A549 (cell line): ENCODE results near the gene SLC6A7. TPM values are rescaled to one million over a fixed set of nuclear protein-coding genes. Genes with fewer than 3 reads are reported as not detected.

Source experiments
- ATAC-seq, 2 experiments: fragments of 200-7000 bp in 1 of 2; fragments of >200 bp in 1 of 2; cut with Nextera tagmentation in 1 of 2; cut with Tn5 transposase in 1 of 2; 3 replicates each; pipeline versions ENCODE4 v1.8.0 to v1.9.1; 2018 to 2020; ENCODE audit warnings: mild to moderate bottlenecking in 1 of 2, moderate library complexity in 1 of 2
- CTCF ChIA-PET: fragments of 300-600 bp; sonication (Branson Sonifier 250); formaldehyde crosslinking; extraction: SDS; loops from one replicate; lab custom pipeline; 2021; ENCODE audit warnings: antibody characterized with exemption, inconsistent platforms; lab: Yijun Ruan, JAX
- POLR2A ChIA-PET: fragments of 350-600 bp; formaldehyde crosslinking; extraction: SDS; loops from one replicate; lab custom pipeline; 2021; ENCODE audit warnings: antibody characterized with exemption, inconsistent platforms; lab: Yijun Ruan, JAX
- DNase-seq, 2 experiments: peaks; one replicate each; pipeline versions ENCODE4 v3.0.0 to v3.0.0-alpha.2; 2011 to 2016; ENCODE audit warnings: low read depth in 1 of 2, low spot score in 1 of 2
- FAIRE-seq: peaks from 2 replicates; lab custom pipeline; 2011; peaks lifted over from hg19 to GRCh38; lab: Jason Lieb, UNC
- H3K27ac ChIP-seq, 2 experiments: fragments of >200 bp; sonication (Bioruptor Twin); formaldehyde crosslinking; 3 replicates each; pipeline ENCODE4 v1.5.1; 2016 to 2017
- H3K4me1 ChIP-seq: fragments of >200 bp; sonication (Bioruptor Twin); formaldehyde crosslinking; 3 replicates; pipeline ENCODE4 v1.6.1; 2016
- H3K4me2 ChIP-seq: fragments of >200 bp; sonication (Bioruptor Twin); formaldehyde crosslinking; 3 replicates; pipeline ENCODE4 v1.6.1; 2016
- H3K4me3 ChIP-seq: fragments of >200 bp; sonication (Bioruptor Twin); formaldehyde crosslinking; 3 replicates; pipeline ENCODE4 v1.5.1; 2016
- H3K9me3 ChIP-seq: fragments of >200 bp; sonication (Bioruptor Twin); formaldehyde crosslinking; 3 replicates; pipeline ENCODE4 v1.6.1; 2016
- CHD2 ChIP-seq: fragments of 150-350 bp; IDR thresholded peaks from 2 replicates; pipeline ENCODE4 v1.6.1; 2014; ENCODE audit warnings: low read length; ENCODE audit not compliant: partially characterized antibody
- EP300 ChIP-seq, 2 experiments: fragments of >200 bp; sonication (Bioruptor Twin); formaldehyde crosslinking; IDR thresholded peaks; 2 replicates in 1 of 2; 3 replicates in 1 of 2; pipeline ENCODE4 v1.6.1; 2016 to 2017
- FOSL2 ChIP-seq, 2 experiments: fragments of 450-650 bp in 1 of 2; fragments of >200 bp in 1 of 2; sonication (Bioruptor Twin) in 1 of 2; formaldehyde crosslinking; IDR thresholded peaks; 2 replicates each; pipeline versions ENCODE4 v1.5.0 to v1.6.1; 2016 to 2020; ENCODE audit warnings: mild to moderate bottlenecking in 1 of 2, moderate library complexity in 1 of 2
- HDAC2 ChIP-seq: fragments of 200-600 bp; sonication (generic); IDR thresholded peaks from 2 replicates; pipeline ENCODE4 v1.6.1; 2016
- HEYL ChIP-seq: fragments of 250-450 bp; sonication (Bioruptor Pico); IDR thresholded peaks from 2 replicates; pipeline ENCODE4 v1.8.0; 2021; ENCODE audit warnings: mild to moderate bottlenecking, moderate library complexity
- HOXA7 ChIP-seq: fragments of 250-450 bp; sonication (Bioruptor Pico); IDR thresholded peaks from 2 replicates; pipeline ENCODE4 v1.5.0; 2020; ENCODE audit warnings: mild to moderate bottlenecking, moderate library complexity
- JUN ChIP-seq, 2 experiments: fragments of >200 bp; sonication (Bioruptor Twin); formaldehyde crosslinking; IDR thresholded peaks; 2 replicates in 1 of 2; 3 replicates in 1 of 2; pipeline ENCODE4 v1.6.1; 2016 to 2017
- MAX ChIP-seq: IDR thresholded peaks from 2 replicates; pipeline ENCODE4 v1.6.1; 2012
- POLR2AphosphoS2 ChIP-seq: conservative IDR thresholded peaks from 2 replicates; pipeline ENCODE4 v1.6.1; 2012; ENCODE audit warnings: low read length, improper control_type of control experiment, inconsistent platforms
- RAD21 ChIP-seq, 2 experiments: fragments of >200 bp in 1 of 2; sonication (Bioruptor Twin) in 1 of 2; formaldehyde crosslinking in 1 of 2; IDR thresholded peaks in 1 of 2; conservative IDR thresholded peaks in 1 of 2; 2 replicates in 1 of 2; 3 replicates in 1 of 2; pipeline ENCODE4 v1.6.1; 2012 to 2018; ENCODE audit warnings: inconsistent platforms in 1 of 2
- RCOR1 ChIP-seq: fragments of 150-350 bp; IDR thresholded peaks from 2 replicates; pipeline ENCODE4 v1.6.1; 2014; ENCODE audit warnings: antibody characterized with exemption, low read length, low read depth
- RFX5 ChIP-seq: fragments of 450-650 bp; IDR thresholded peaks from 2 replicates; pipeline ENCODE4 v1.7.1; 2014; ENCODE audit warnings: antibody characterized with exemption, mild to moderate bottlenecking, moderate library complexity
- SREBF2 ChIP-seq: fragments of 450-650 bp; IDR thresholded peaks from 2 replicates; pipeline ENCODE4 v1.6.1; 2014; ENCODE audit warnings: mild to moderate bottlenecking, moderate library complexity
- TP53 ChIP-seq: fragments of 250-450 bp; sonication (Bioruptor Pico); IDR thresholded peaks from 2 replicates; pipeline ENCODE4 v1.5.0; 2021; ENCODE audit warnings: mild to moderate bottlenecking, moderate library complexity
- ZFP36 ChIP-seq: fragments of 450-650 bp; IDR thresholded peaks from 2 replicates; pipeline ENCODE4 v1.6.1; 2014; ENCODE audit warnings: borderline replicate concordance; ENCODE audit not compliant: partially characterized antibody
- WGBS: methylation state at CpG from one replicate; pipeline ENCODE4 v1.1.6; 2017; ENCODE audit errors: missing lambda C conversion rate; 5-methylcytosine and 5-hydroxymethylcytosine counted together
- polyA plus RNA-seq, 4 experiments: library from polyadenylated mRNA; depleted of rRNA in 3 of 4; stranded (reverse); fragments of >200 nt; fragmentation: RNase III in 1 of 4; extraction: RNeasy Plus Mini Kit Qiagen cat#74134 plus additional on column Dnase treatment in 1 of 4; gene quantifications; 2 replicates in 3 of 4; 3 replicates in 1 of 4; pipeline ENCODE4 v1.2.3, GENCODE V29; 2011 to 2017
- TF ChIP-seq, protein P1 (sequence below): fragments of 250-450 bp; sonication (Bioruptor Pico); IDR thresholded peaks from 2 replicates; pipeline ENCODE4 v1.5.0; 2021; ENCODE audit warnings: mild to moderate bottlenecking, moderate library complexity, borderline replicate concordance
- TF ChIP-seq, protein P2 (sequence below): fragments of 200-600 bp; sonication (generic); IDR thresholded peaks from 2 replicates; pipeline ENCODE4 v1.6.1; 2016; ENCODE audit warnings: antibody characterized with exemption, mild to moderate bottlenecking, moderate library complexity

SLC6A7 gene
- polyA plus RNA-seq, 2 of the 4 experiments (the other 2 are of a cell fraction) = not detected

GRCh38 chr5:150223474-150223873 is 33.6 kb downstream of the SLC6A7 start:
- WGBS = 80% methylated on average over 7 of the region's 7 CpGs
- no peak for FAIRE-seq
- Histone ChIP-seq H3K9me3 (no peaks in the 10 kb centered on the region), H3K4me2 (no peak overlapping the region), H3K27ac (no peak overlapping the region)
- POLR2A ChIA-PET = no interaction called here
- no peak for ATAC-seq
- no peak for DNase-seq
- TF ChIP-seq RAD21 (conservative IDR thresholded peaks at IDR 0.05 in 1 of 2, IDR thresholded peaks at IDR 0.05 in 1 of 2) (no peak), RFX5 (no peak), HDAC2 (no peak), EP300 (IDR thresholded peaks at IDR 0.05) (no peak), ZFP36 (peak; percentile 20), HEYL (no peak), TP53 (no peak), CHD2 (no peak)
- TF ChIP-seq, protein P1, sequence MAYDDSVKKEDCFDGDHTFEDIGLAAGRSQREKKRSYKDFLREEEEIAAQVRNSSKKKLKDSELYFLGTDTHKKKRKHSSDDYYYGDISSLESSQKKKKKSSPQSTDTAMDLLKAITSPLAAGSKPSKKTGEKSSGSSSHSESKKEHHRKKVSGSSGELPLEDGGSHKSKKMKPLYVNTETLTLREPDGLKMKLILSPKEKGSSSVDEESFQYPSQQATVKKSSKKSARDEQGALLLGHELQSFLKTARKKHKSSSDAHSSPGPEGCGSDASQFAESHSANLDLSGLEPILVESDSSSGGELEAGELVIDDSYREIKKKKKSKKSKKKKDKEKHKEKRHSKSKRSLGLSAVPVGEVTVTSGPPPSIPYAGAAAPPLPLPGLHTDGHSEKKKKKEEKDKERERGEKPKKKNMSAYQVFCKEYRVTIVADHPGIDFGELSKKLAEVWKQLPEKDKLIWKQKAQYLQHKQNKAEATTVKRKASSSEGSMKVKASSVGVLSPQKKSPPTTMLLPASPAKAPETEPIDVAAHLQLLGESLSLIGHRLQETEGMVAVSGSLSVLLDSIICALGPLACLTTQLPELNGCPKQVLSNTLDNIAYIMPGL (CRISPR knock-in tag) = no peak
- TF ChIP-seq, all 56 proteins: peak for 1
- Histone ChIP-seq H3K4me1 (peaks cover 7% of the 10 kb centered on the region; the same call in 1 of the 3 replicates), H3K4me3 (no peak overlapping the region)
- CTCF ChIA-PET = interaction anchor here (0.7 to 2.2 kb wide), 4 partner anchors 9 to 386 kb away, joined by 3 to 7 read pairs (median 4); no protein-coding TSS in a partner anchor

DNA sequence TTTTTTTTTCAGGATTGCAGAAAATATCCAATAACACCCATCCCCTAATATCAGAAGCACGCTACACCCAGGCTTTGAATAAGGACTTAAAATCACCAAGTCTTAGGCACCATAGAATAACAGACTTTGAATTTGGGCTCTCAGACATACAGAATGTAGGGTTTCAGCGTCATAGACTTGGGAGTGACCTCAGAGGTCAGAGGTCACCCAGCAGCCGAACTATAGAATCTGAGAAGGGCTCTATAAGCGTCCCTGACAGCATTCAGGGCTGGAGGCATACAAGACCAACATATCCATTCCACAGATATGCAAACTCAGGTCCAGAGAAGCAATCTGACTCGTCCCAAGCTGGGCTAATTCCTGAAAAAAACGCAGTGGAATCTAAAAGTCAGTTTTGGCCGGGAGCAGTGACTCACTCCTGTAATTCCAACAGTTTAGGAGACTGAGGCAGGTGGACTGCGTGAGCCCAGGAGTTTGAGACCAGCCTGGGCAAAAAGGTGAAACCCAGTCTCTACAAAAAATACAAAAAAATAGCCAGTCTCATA is 34.7 kb downstream of the SLC6A7 start:
- no peak overlapping the region for H3K4me3 ChIP-seq
- H3K4me1 ChIP-seq = peaks cover 7% of the 10 kb centered on the region; the same call in 1 of the 3 replicates
- ChIA-PET CTCF (interaction anchor here (1.4 to 2.0 kb wide), 3 partner anchors 94 to 387 kb away, joined by 3 to 4 read pairs (median 3); no protein-coding TSS in a partner anchor), POLR2A (no interaction called here)
- ATAC-seq (no peak), FAIRE-seq (no peak), DNase-seq (no peak)
- no peaks in the 10 kb centered on the region for H3K9me3 ChIP-seq
- H3K4me2 ChIP-seq = no peak overlapping the region
- WGBS = 66% methylated on average over 8 of the region's 8 CpGs
- H3K27ac ChIP-seq = no peak overlapping the region
- TF ChIP-seq, protein P2, sequence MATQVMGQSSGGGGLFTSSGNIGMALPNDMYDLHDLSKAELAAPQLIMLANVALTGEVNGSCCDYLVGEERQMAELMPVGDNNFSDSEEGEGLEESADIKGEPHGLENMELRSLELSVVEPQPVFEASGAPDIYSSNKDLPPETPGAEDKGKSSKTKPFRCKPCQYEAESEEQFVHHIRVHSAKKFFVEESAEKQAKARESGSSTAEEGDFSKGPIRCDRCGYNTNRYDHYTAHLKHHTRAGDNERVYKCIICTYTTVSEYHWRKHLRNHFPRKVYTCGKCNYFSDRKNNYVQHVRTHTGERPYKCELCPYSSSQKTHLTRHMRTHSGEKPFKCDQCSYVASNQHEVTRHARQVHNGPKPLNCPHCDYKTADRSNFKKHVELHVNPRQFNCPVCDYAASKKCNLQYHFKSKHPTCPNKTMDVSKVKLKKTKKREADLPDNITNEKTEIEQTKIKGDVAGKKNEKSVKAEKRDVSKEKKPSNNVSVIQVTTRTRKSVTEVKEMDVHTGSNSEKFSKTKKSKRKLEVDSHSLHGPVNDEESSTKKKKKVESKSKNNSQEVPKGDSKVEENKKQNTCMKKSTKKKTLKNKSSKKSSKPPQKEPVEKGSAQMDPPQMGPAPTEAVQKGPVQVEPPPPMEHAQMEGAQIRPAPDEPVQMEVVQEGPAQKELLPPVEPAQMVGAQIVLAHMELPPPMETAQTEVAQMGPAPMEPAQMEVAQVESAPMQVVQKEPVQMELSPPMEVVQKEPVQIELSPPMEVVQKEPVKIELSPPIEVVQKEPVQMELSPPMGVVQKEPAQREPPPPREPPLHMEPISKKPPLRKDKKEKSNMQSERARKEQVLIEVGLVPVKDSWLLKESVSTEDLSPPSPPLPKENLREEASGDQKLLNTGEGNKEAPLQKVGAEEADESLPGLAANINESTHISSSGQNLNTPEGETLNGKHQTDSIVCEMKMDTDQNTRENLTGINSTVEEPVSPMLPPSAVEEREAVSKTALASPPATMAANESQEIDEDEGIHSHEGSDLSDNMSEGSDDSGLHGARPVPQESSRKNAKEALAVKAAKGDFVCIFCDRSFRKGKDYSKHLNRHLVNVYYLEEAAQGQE = no peak
- TF ChIP-seq JUN (IDR thresholded peaks at IDR 0.05) = no peak
- no peak for TF ChIP-seq SREBF2
- no peak for TF ChIP-seq MAX
- TF ChIP-seq FOSL2 (IDR thresholded peaks at IDR 0.05) = no peak
- TF ChIP-seq FOSL2 (CRISPR knock-in tag; IDR thresholded peaks at IDR 0.05) = no peak
- TF ChIP-seq RFX5 = no peak
- no peak for TF ChIP-seq RCOR1
- no peak for TF ChIP-seq HOXA7
- no peak for TF ChIP-seq POLR2AphosphoS2
